Measurements from ENCODE around the gene PEMT. TPM values are rescaled to one million over a fixed set of nuclear protein-coding genes. Genes with fewer than 3 reads are reported as not detected.

Gene PEMT
- total and polyA plus RNA-seq, 9 of the 15 experiments (the other 6 are each of a cell fraction or from before 2014, with no cell fraction given) = 1.4 to 36.4 (median 13.6) TPM

GRCh38 chr17:17527956-17528500, 63.5 kb downstream of the PEMT start:
- POLR2A ChIA-PET = interaction anchor here (0.8 kb wide), 1 partner anchor 39 kb away, joined by 3 read pairs; no protein-coding TSS in a partner anchor
- FAIRE-seq (no peak), DNase-seq (ENCODE audit: extremely low read depth in 1 of 4, low spot score in 3 of 4) (no peak), ATAC-seq (no peak)
- 62% methylated on average over 15 of the region's 17 CpGs for WGBS (ENCODE audit: insufficient coverage, low coverage, missing lambda C conversion rate)
- in situ Hi-C loops (cut with MboI) = no loop called here
- Histone ChIP-seq H3K27ac (ENCODE audit: extremely low read depth, low read depth, low read length) (no peak overlapping the region), H3K4me3 (no peak overlapping the region), H3K4me2 (ENCODE audit: insufficient read depth, low read length) (no peak overlapping the region), H3K79me2 (ENCODE audit: control insufficient read depth, insufficient read depth, low read length) (no peaks in the 10 kb centered on the region), H2AFZ (ENCODE audit: low read depth, low read length) (no peak overlapping the region), H3K27me3 (ENCODE audit: control insufficient read depth in 2 of 2, insufficient read depth in 2 of 2, low read length in 2 of 2) (no peaks in the 10 kb centered on the region), H3K9me3 (replicated peaks; ENCODE audit: control insufficient read depth, insufficient read depth, low read depth, low read length) (no peaks in the 10 kb centered on the region), H3K9me1 (ENCODE audit: control insufficient read depth, insufficient read depth, low read length) (no peaks in the 10 kb centered on the region), H3K4me1 (replicated peaks in 1 of 2; ENCODE audit: control insufficient read depth in 2 of 2, insufficient read depth in 2 of 2, low read length in 2 of 2) (peaks cover 0 to 13% of the 10 kb centered on the region in 2 experiments; a peak in 2 of 5 replicates), H3K36me3 (ENCODE audit: control insufficient read depth, insufficient read depth, low read length) (no peaks in the 10 kb centered on the region), H3K9ac (ENCODE audit: insufficient read depth in 1 of 2, low read depth in 2 of 2, low read length in 2 of 2) (no peak overlapping the region), H4K20me1 (replicated peaks; ENCODE audit: control insufficient read depth, insufficient read depth, low read length) (no peaks in the 10 kb centered on the region)
- CTCF ChIA-PET (ENCODE audit: low intra/inter-chr PET ratio) = no interaction called here
- no peak for TF ChIP-seq KAT2B (IDR thresholded peaks at IDR 0.05; ENCODE audit: low read depth, low read length)
- TF ChIP-seq RBM14 (IDR thresholded peaks at IDR 0.05; ENCODE audit: borderline replicate concordance, insufficient read depth, low read depth, low read length) = no peak
- no peak for TF ChIP-seq CLOCK (CRISPR knock-in tag; IDR thresholded peaks at IDR 0.05; ENCODE audit: borderline replicate concordance)
- no peak for TF ChIP-seq POLR2AphosphoS5 (IDR thresholded peaks at IDR 0.05; ENCODE audit: control insufficient read depth, insufficient read depth, low read depth, low read length)
- TF ChIP-seq CXXC5 (CRISPR knock-in tag; IDR thresholded peaks at IDR 0.05) = no peak
- TF ChIP-seq ZNF584 (CRISPR knock-in tag; IDR thresholded peaks at IDR 0.05; ENCODE audit: low read depth) = no peak
- no peak for TF ChIP-seq COPS2 (conservative IDR thresholded peaks at IDR 0.05)
- TF ChIP-seq E2F5 (CRISPR knock-in tag; IDR thresholded peaks at IDR 0.05) = no peak
- no peak for TF ChIP-seq CREB5 (CRISPR knock-in tag; IDR thresholded peaks at IDR 0.05)
- TF ChIP-seq PHF20 (IDR thresholded peaks at IDR 0.05; ENCODE audit: partially characterized antibody) = no peak
- TF ChIP-seq STAT5B (CRISPR knock-in tag; IDR thresholded peaks at IDR 0.05) = no peak
- TF ChIP-seq ZKSCAN3 (CRISPR knock-in tag; IDR thresholded peaks at IDR 0.05) = no peak
- TF ChIP-seq ZEB2 (IDR thresholded peaks at IDR 0.05) = no peak
- TF ChIP-seq BCL6 (CRISPR knock-in tag; IDR thresholded peaks at IDR 0.05) = no peak
- TF ChIP-seq SIX5 (IDR thresholded peaks at IDR 0.05; ENCODE audit: borderline replicate concordance in 1 of 2, insufficient read depth in 1 of 2, low read depth in 1 of 2, low read length in 2 of 2) = no peak
- no peak for TF ChIP-seq HCFC1 (IDR thresholded peaks at IDR 0.05; ENCODE audit: low read depth, low read length)
- no TSS peak for BruUV-seq (replicated peaks)
- intact Hi-C loops (cut with micrococcal nuclease) = no loop called here

All from K562 (cell line).